Middle frontal gyrus (tissue), 1 donor: ENCODE measurements around the gene RGL3.
"Not testable (repeated sequence)": the region's sequence is repeated elsewhere in the genome, so short reads cannot be mapped to it uniquely, and the experiment has no call there.

Experiments used
- DNase-seq: peaks from one replicate; pipeline ENCODE4 v3.0.0-alpha.2; 2015; ENCODE audit warnings: low spot score; ENCODE audit errors: extremely low spot score

RGL3 gene

GRCh38 chr19:11383706-11384048 lies 35.4 kb downstream of the RGL3 start:
- no peak for DNase-seq

GRCh38 chr19:11382898-11383705 lies 36.0 kb downstream of the RGL3 start:
- DNase-seq, result no peak

- peak; percentile 88 for DNase-seq
Measured at GRCh38 chr19:11380653-11381537, 38.2 kb downstream of the RGL3 start.

GRCh38 chr19:11379857-11380350 lies 39.2 kb downstream of the RGL3 start:
- no peak for DNase-seq

GRCh38 chr19:11379269-11379845 lies 39.8 kb downstream of the RGL3 start:
- DNase-seq, result not testable (repeated sequence)

- DNase-seq, result no peak
Measured at GRCh38 chr19:11378319-11379189, 40.6 kb downstream of the RGL3 start.

GRCh38 chr19:11377756-11378155 lies 41.4 kb downstream of the RGL3 start:
- DNase-seq, result no peak

GRCh38 chr19:11377237-11377636 lies 41.9 kb downstream of the RGL3 start:
- no peak for DNase-seq

- no peak for DNase-seq
Measured at GRCh38 chr19:11375143-11375948, 43.8 kb downstream of the RGL3 start.

GRCh38 chr19:11374433-11375142 lies 44.5 kb downstream of the RGL3 start, which contains the start of gene SWSAP1:
Gene SWSAP1 (plus strand): TSS chr19:11374666. CDS start chr19:11374681, 15 bp downstream.
- peak; percentile 98 for DNase-seq

- no peak for DNase-seq
Measured at GRCh38 chr19:11373885-11374432, 45.2 kb downstream of the RGL3 start.

GRCh38 chr19:11373166-11373884 lies 45.8 kb downstream of the RGL3 start:
- DNase-seq, result peak; percentile 63

GRCh38 chr19:11370744-11371143 lies 48.4 kb downstream of the RGL3 start:
- DNase-seq, result no peak

GRCh38 chr19:11367528-11367927 lies 51.6 kb downstream of the RGL3 start:
- DNase-seq, result no peak

GRCh38 chr19:11365557-11366117 lies 53.5 kb downstream of the RGL3 start:
- no peak for DNase-seq

- DNase-seq, result peak; percentile 47
Measured at GRCh38 chr19:11364935-11365334, 54.2 kb downstream of the RGL3 start.

- DNase-seq, result no peak
Measured at GRCh38 chr19:11364296-11364904, 54.7 kb downstream of the RGL3 start.

- DNase-seq, result no peak
Measured at GRCh38 chr19:11363881-11364280, 55.2 kb downstream of the RGL3 start.
